ENCODE data around the gene DNAJC25. TPM values are rescaled to one million over a fixed set of nuclear protein-coding genes. Genes with fewer than 3 reads are reported as not detected.

The DNAJC25 gene
- total RNA-seq, 1 donor from 2014 or later: 7.1 TPM

Other genes with a start within 250 kb of the DNAJC25 start
- gene ECPAS, start 147.0 kb upstream of the DNAJC25 start, total RNA-seq: 102 and 117 TPM in 2 replicates
- 1.8 and 2.2 TPM in 2 replicates for gene ZNF483, start 106.2 kb upstream of the DNAJC25 start, total RNA-seq
- 1.7 and 2.0 TPM in 2 replicates for gene PTGR1, start 31.7 kb upstream of the DNAJC25 start, total RNA-seq
- gene GNG10, start 30.3 kb downstream of the DNAJC25 start, total RNA-seq: 30.9 and 31.7 TPM in 2 replicates
- not detected in 2 replicates for gene SHOC1, start 163.6 kb downstream of the DNAJC25 start, total RNA-seq

All from activated CD4-positive, alpha-beta T cell treated with anti-CD3 and anti-CD28 coated beads, Interleukin-2, amount 10 ng/mL, durations not matched to agents 24 days and 14 days (primary cell).